ENCODE measurements around the gene SCTR. TPM values are rescaled to one million over a fixed set of nuclear protein-coding genes. Genes with fewer than 3 reads are reported as not detected.

SCTR gene
- total RNA-seq, 2 experiments from 2014 or later: not detected

GRCh38 chr2:119475857-119476244 lies 48.4 kb downstream of the SCTR start:
- ChIA-PET POLR2A (no interaction called here), CTCF (interaction anchor here (1.0 to 3.0 kb wide), 12 partner anchors 12 to 594 kb away, joined by 3 to 25 read pairs (median 6); no protein-coding TSS in a partner anchor)
- no peak overlapping the region for H3K27ac Mint-ChIP-seq
- ATAC-seq (peak; percentile 11), DNase-seq (no peak)
- H3K36me3 Mint-ChIP-seq (ENCODE audit: low read depth): no peaks in the 10 kb centered on the region
- no peaks in the 10 kb centered on the region for H3K4me1 Mint-ChIP-seq (ENCODE audit: low read depth)
- no peaks in the 10 kb centered on the region for H3K9me3 Mint-ChIP-seq (ENCODE audit: insufficient read depth)
- no peak overlapping the region for H3K4me3 Mint-ChIP-seq
- no peaks in the 10 kb centered on the region for H3K27me3 Mint-ChIP-seq (ENCODE audit: low read depth)

GRCh38 chr2:119475225-119475856 lies 48.9 kb downstream of the SCTR start:
- no peak overlapping the region for H3K4me3 Mint-ChIP-seq
- H3K27me3 Mint-ChIP-seq (ENCODE audit: low read depth): no peaks in the 10 kb centered on the region
- no peak for DNase-seq
- ChIA-PET POLR2A (no interaction called here), CTCF (interaction anchor here (1.1 to 3.0 kb wide), 8 partner anchors 12 to 593 kb away, joined by 3 to 25 read pairs (median 6); no protein-coding TSS in a partner anchor)
- H3K4me1 Mint-ChIP-seq (ENCODE audit: low read depth): no peaks in the 10 kb centered on the region
- ATAC-seq: no peak
- no peak overlapping the region for H3K27ac Mint-ChIP-seq
- H3K36me3 Mint-ChIP-seq (ENCODE audit: low read depth): no peaks in the 10 kb centered on the region
- H3K9me3 Mint-ChIP-seq (ENCODE audit: insufficient read depth): no peaks in the 10 kb centered on the region

DNA sequence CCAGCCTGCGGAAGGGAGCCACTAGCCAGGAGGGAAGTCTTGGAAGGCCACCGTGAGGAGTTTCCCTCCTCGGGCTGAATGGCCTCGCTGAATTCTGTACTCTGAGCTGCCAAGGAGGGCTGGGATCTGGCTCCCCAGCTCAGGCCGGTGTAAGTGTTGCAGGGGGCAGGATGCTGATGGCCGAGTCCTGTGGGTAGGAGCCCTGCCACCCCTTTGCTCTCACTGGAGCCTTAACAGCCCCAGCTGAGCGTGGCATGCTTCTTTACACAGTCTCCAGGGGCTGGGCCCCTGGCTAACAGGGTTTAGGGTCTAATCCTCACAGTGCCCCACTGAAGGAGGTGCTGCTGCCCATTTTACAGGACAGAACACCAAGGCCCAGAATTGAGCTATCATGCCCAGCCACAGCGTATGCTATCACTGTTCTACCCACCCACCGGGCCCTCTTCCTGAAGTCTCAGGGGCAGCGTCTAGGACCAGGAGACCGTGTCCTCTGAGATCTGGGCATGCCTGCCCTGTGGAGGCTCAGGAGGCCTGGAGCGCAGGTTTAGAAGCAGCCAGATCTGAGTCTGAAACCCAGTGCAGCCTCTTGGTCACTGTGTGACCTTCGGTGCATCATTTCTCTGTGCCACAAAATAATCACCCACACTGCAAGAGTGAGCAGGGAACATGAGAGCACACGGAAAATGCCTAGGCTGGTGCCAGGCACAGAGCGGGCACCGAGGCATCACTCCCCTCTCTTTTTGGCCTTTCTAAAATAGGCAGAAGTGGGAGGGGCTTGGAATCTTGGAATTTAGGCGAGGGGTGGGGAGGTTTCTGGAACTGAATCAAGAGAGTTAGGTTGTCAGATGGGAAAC lies 49.7 kb downstream of the SCTR start:
- no peaks in the 10 kb centered on the region for H3K36me3 Mint-ChIP-seq (ENCODE audit: low read depth)
- POLR2A ChIA-PET: no interaction called here
- CTCF ChIA-PET: no interaction called here
- H3K27me3 Mint-ChIP-seq (ENCODE audit: low read depth): peaks cover 2% of the 10 kb centered on the region
- ATAC-seq (no peak), DNase-seq (no peak)
- no peaks in the 10 kb centered on the region for H3K4me1 Mint-ChIP-seq (ENCODE audit: low read depth)
- H3K9me3 Mint-ChIP-seq (ENCODE audit: insufficient read depth): no peaks in the 10 kb centered on the region
- no peak overlapping the region for H3K27ac Mint-ChIP-seq
- H3K4me3 Mint-ChIP-seq: no peak overlapping the region

GRCh38 chr2:119473621-119474370 lies 50.5 kb downstream of the SCTR start:
- no peak overlapping the region for H3K4me3 Mint-ChIP-seq
- CTCF ChIA-PET: no interaction called here
- DNase-seq: no peak

DNA sequence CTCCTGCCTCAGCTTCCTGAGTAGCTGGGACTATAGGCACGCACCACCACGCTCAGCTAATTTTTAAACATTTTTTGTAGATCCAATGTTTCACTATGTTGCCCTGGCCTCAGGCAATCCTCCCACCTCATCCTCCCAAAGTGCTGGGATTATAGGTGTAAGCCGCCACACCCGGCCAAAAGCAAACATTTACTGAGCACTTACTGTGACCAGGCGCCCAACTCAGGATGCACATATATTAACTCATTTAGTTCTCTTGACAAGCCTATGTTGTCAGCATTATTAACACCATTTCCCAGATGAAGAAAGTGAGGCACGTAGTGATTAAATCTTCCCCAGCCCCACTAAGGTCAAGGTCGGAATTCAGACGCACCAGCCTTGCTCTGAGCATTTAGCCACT lies 51.5 kb downstream of the SCTR start:
- H3K27me3 Mint-ChIP-seq (ENCODE audit: low read depth): peaks cover 4% of the 10 kb centered on the region
- H3K4me3 Mint-ChIP-seq: no peak overlapping the region
- H3K36me3 Mint-ChIP-seq (ENCODE audit: low read depth): no peaks in the 10 kb centered on the region
- H3K27ac Mint-ChIP-seq: no peak overlapping the region
- H3K9me3 Mint-ChIP-seq (ENCODE audit: insufficient read depth): no peaks in the 10 kb centered on the region
- no peaks in the 10 kb centered on the region for H3K4me1 Mint-ChIP-seq (ENCODE audit: low read depth)
- ChIA-PET CTCF (no interaction called here), POLR2A (no interaction called here)
- DNase-seq: no peak
- ATAC-seq: no peak

More at GRCh38 chr2:119473621-119474370, 50.5 kb downstream of the SCTR start:
- no peak overlapping the region for H3K27ac Mint-ChIP-seq
- H3K27me3 Mint-ChIP-seq (ENCODE audit: low read depth): peaks cover 2% of the 10 kb centered on the region
- POLR2A ChIA-PET: no interaction called here
- H3K36me3 Mint-ChIP-seq (ENCODE audit: low read depth): no peaks in the 10 kb centered on the region
- no peaks in the 10 kb centered on the region for H3K9me3 Mint-ChIP-seq (ENCODE audit: insufficient read depth)
- H3K4me1 Mint-ChIP-seq (ENCODE audit: low read depth): no peaks in the 10 kb centered on the region
- ATAC-seq: no peak

GRCh38 chr2:119469661-119470297 lies 54.5 kb downstream of the SCTR start:
- ChIA-PET POLR2A (no interaction called here), CTCF (interaction anchor here (1.4 kb wide), 1 partner anchor 14 kb away, joined by 3 read pairs; no protein-coding TSS in a partner anchor)

DNA sequence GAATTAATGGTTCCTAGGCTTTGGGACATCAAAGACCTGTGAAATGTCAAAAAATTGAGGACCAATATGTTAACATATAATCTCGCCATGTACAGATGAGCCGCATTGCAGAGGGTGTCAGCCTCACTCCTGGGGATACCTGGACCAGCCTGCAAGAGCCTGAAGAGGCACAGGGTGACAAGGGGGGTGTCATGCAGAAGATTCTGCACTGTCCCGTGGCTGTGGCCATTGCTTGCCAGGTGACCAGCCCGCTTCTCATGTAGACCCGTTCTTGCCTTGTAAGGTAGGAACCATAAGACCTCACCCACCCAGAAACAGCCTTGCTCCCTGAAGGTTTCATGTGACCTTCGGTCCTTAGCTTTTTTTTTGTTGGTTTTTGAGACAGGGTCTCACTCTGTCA lies 55.2 kb downstream of the SCTR start:
- H3K36me3 Mint-ChIP-seq (ENCODE audit: low read depth): no peaks in the 10 kb centered on the region
- CTCF ChIA-PET: interaction anchor here (1.4 kb wide), 1 partner anchor 15 kb away, joined by 3 read pairs; no protein-coding TSS in a partner anchor

More at GRCh38 chr2:119469661-119470297, 54.5 kb downstream of the SCTR start:
- H3K27me3 Mint-ChIP-seq (ENCODE audit: low read depth): peaks cover 4% of the 10 kb centered on the region
- no peak overlapping the region for H3K4me3 Mint-ChIP-seq
- no peaks in the 10 kb centered on the region for H3K36me3 Mint-ChIP-seq (ENCODE audit: low read depth)
- ATAC-seq (no peak), DNase-seq (no peak)
- H3K9me3 Mint-ChIP-seq (ENCODE audit: insufficient read depth): no peaks in the 10 kb centered on the region
- H3K4me1 Mint-ChIP-seq (ENCODE audit: low read depth): no peaks in the 10 kb centered on the region
- H3K27ac Mint-ChIP-seq: no peak overlapping the region

GRCh38 chr2:119468154-119468955 lies 55.9 kb downstream of the SCTR start:
- Mint-ChIP-seq H3K9me3 (ENCODE audit: insufficient read depth) (no peaks in the 10 kb centered on the region), H3K27ac (no peak overlapping the region), H3K36me3 (ENCODE audit: low read depth) (no peaks in the 10 kb centered on the region), H3K4me1 (ENCODE audit: low read depth) (no peaks in the 10 kb centered on the region), H3K4me3 (no peak overlapping the region), H3K27me3 (ENCODE audit: low read depth) (peaks cover 4% of the 10 kb centered on the region)
- CTCF ChIA-PET: no interaction called here
- DNase-seq (no peak), ATAC-seq (no peak)
- POLR2A ChIA-PET: no interaction called here

More for the DNA sequence above, 55.2 kb downstream of the SCTR start:
- H3K4me3 Mint-ChIP-seq: no peak overlapping the region
- POLR2A ChIA-PET: no interaction called here
- H3K9me3 Mint-ChIP-seq (ENCODE audit: insufficient read depth): no peaks in the 10 kb centered on the region
- peaks cover 4% of the 10 kb centered on the region for H3K27me3 Mint-ChIP-seq (ENCODE audit: low read depth)
- no peak overlapping the region for H3K27ac Mint-ChIP-seq
- no peaks in the 10 kb centered on the region for H3K4me1 Mint-ChIP-seq (ENCODE audit: low read depth)
- DNase-seq (no peak), ATAC-seq (no peak)

GRCh38 chr2:119466373-119466772 lies 57.9 kb downstream of the SCTR start:
- Mint-ChIP-seq H3K4me1 (ENCODE audit: low read depth) (no peaks in the 10 kb centered on the region), H3K27ac (no peak overlapping the region), H3K27me3 (ENCODE audit: low read depth) (peaks cover 4% of the 10 kb centered on the region), H3K4me3 (no peak overlapping the region), H3K36me3 (ENCODE audit: low read depth) (no peaks in the 10 kb centered on the region), H3K9me3 (ENCODE audit: insufficient read depth) (no peaks in the 10 kb centered on the region)
- ChIA-PET CTCF (no interaction called here), POLR2A (interaction anchor here (0.7 kb wide), 1 partner anchor 220 kb away, joined by 3 read pairs; no protein-coding TSS in a partner anchor)
- DNase-seq (no peak), ATAC-seq (no peak)

DNA sequence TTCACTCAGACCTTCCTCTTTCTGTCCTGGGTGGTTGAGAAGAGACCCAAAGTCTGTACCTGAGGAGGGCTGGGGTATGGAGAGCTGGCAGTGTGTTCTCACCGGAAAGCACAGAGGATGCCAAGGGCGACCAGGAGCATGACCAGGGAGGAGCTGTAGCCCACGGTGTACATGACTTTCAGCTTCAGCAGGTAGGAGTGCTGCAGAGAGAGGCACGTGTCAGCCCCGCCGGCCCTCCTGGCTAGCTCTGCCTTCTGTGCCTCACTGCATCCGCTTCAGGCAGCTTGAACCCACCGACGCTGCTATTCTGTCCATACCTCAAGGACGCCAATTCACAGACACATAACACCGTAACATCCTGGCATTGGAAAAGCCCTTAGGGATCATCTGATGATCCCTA lies 58.6 kb downstream of the SCTR start:
- ATAC-seq (no peak), DNase-seq (no peak)
- Mint-ChIP-seq H3K27me3 (ENCODE audit: low read depth) (peaks cover 4% of the 10 kb centered on the region), H3K9me3 (ENCODE audit: insufficient read depth) (no peaks in the 10 kb centered on the region), H3K36me3 (ENCODE audit: low read depth) (no peaks in the 10 kb centered on the region), H3K4me1 (ENCODE audit: low read depth) (no peaks in the 10 kb centered on the region), H3K4me3 (no peak overlapping the region), H3K27ac (no peak overlapping the region)
- ChIA-PET CTCF (no interaction called here), POLR2A (interaction anchor here (0.5 kb wide), 1 partner anchor 82 kb away, joined by 3 read pairs; no protein-coding TSS in a partner anchor)

GRCh38 chr2:119464981-119465380 lies 59.3 kb downstream of the SCTR start:
- POLR2A ChIA-PET: no interaction called here
- DNase-seq: no peak
- Mint-ChIP-seq H3K36me3 (ENCODE audit: low read depth) (no peaks in the 10 kb centered on the region), H3K9me3 (ENCODE audit: insufficient read depth) (no peaks in the 10 kb centered on the region), H3K4me3 (no peak overlapping the region), H3K27me3 (ENCODE audit: low read depth) (peaks cover 4% of the 10 kb centered on the region), H3K27ac (no peak overlapping the region), H3K4me1 (ENCODE audit: low read depth) (no peaks in the 10 kb centered on the region)
- CTCF ChIA-PET: no interaction called here
- no peak for ATAC-seq

Data from activated CD8-positive, alpha-beta T cell treated with anti-CD3 and anti-CD28 coated beads, Interleukin-2, amount 10 ng/mL, durations not matched to agents 7 days and 5 days (primary cell).